ENCODE results near the gene PRKCE. TPM values are rescaled to one million over a fixed set of nuclear protein-coding genes. Genes with fewer than 3 reads are reported as not detected.

Gene PRKCE
- total RNA-seq, 1 donor, result 12.5 TPM

DNA sequence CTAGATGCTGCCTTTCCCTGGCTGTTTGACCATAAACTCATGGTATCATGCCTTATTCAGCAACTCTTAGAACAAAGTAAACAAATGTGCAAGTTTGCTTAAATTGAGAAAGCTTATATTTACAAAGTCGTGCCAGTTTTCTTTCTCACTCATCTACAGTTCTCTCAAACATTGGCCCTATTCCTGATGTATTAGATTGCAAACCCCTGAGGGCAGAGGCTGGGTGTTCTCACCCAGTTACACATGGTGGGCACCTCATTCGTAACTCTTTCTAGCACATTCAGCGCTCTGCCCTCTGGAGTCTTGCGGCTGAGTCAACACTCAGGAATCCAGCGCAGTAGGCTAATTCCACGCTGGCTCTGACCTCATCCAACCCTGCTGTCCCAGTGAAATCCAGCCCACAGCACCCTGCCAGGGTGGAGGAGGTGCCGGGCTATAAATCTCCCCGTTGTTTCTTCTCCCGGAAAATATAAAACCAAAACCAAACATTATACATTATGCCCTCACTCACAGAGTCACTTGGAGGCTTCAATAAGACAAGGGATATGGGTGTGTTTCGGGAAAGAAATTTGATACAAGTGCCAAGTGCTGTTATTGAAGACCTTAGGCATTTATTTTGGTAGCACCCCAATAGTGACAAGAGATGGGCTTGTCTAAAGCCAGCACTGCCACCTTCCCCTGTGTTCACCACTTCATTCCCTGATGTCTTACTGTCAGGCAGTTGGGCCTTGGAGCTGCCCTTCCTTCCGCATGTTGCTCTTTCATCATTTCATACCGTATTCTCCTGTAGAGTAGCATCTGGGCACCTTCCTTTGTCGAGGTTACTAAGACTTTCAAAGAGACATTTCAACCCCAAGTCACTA, 287.4 kb downstream of the PRKCE start:
- peak overlapping the region; percentile 31 for H3K4me3 ChIP-seq (ENCODE audit: low read depth, low read length)
- no peak for TF ChIP-seq CTCF (IDR thresholded peaks at IDR 0.05; ENCODE audit: insufficient read depth, low read length)
- DNase-seq (ENCODE audit: low read depth), result peak; percentile 97

GRCh38 chr2:45941531-45942236, 290.2 kb downstream of the PRKCE start:
- no peak for TF ChIP-seq CTCF (IDR thresholded peaks at IDR 0.05; ENCODE audit: insufficient read depth, low read length)
- no peak for DNase-seq (ENCODE audit: low read depth)
- no peak overlapping the region for H3K4me3 ChIP-seq (ENCODE audit: low read depth, low read length)

GRCh38 chr2:45942237-45942738, 290.8 kb downstream of the PRKCE start:
- peak; percentile 56 for DNase-seq (ENCODE audit: low read depth)
- no peak for TF ChIP-seq CTCF (IDR thresholded peaks at IDR 0.05; ENCODE audit: insufficient read depth, low read length)
- H3K4me3 ChIP-seq (ENCODE audit: low read depth, low read length), result no peak overlapping the region

GRCh38 chr2:45943219-45944044, 292.0 kb downstream of the PRKCE start:
- no peak for TF ChIP-seq CTCF (IDR thresholded peaks at IDR 0.05; ENCODE audit: insufficient read depth, low read length)
- peak; percentile 13 for DNase-seq (ENCODE audit: low read depth)
- H3K4me3 ChIP-seq (ENCODE audit: low read depth, low read length), result no peak overlapping the region

DNA sequence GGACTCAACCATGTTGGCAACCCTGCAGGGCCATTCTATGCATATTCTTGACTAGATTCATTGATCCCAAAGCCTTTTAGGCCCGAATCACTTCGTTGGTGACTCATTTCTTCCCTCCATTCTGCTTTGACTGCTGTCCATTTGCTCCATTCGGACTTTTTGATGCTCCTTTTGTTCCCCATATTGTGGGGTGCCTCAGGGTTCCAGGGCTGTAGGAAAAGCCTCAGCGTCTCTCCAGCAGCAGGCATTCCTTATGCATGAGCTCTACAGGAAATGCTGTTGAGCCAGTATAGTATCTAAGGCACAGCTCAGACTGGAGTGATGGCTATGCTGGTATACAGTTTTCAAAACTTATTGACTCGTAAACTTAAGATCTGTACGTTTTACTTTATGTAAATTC, 292.6 kb downstream of the PRKCE start:
- H3K4me3 ChIP-seq (ENCODE audit: low read depth, low read length), result no peak overlapping the region
- no peak for TF ChIP-seq CTCF (IDR thresholded peaks at IDR 0.05; ENCODE audit: insufficient read depth, low read length)
- DNase-seq (ENCODE audit: low read depth), result peak; percentile 67

GRCh38 chr2:45945302-45945717, 293.8 kb downstream of the PRKCE start:
- no peak for TF ChIP-seq CTCF (IDR thresholded peaks at IDR 0.05; ENCODE audit: insufficient read depth, low read length)
- H3K4me3 ChIP-seq (ENCODE audit: low read depth, low read length), result no peak overlapping the region
- no peak for DNase-seq (ENCODE audit: low read depth)

All from fibroblast of the aortic adventitia (primary cell).